Measurements from ENCODE around the gene PADI4.

DNA sequence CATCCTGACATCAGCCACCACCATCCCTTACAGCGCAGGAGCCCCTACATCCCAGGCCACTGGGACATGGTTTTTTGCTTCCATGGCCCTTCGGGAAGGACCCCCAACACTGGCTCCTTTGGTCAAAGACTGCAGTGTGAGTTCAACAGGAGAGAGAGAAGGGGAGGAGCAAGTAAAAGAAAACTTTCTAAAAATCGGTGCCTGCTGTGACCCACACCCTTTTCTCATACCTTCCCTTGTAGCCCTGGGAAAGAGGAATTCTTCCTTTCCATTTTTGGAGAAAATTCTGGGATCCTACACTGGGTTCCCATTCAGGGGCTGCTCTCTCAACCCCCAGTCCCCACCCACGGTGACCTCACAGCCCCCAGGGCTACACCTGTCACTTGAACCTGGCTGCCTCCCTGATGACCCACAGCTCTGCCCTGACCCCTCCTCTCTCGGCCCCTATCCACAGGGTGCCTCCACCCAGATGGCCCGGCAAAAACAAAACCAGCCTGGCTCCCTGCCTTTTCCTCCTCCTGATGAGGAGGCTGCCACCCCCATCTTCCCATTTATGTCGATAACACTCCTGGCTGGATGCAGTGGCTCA, 7.6 kb downstream of the PADI4 start:
- TF ChIP-seq, protein P1, sequence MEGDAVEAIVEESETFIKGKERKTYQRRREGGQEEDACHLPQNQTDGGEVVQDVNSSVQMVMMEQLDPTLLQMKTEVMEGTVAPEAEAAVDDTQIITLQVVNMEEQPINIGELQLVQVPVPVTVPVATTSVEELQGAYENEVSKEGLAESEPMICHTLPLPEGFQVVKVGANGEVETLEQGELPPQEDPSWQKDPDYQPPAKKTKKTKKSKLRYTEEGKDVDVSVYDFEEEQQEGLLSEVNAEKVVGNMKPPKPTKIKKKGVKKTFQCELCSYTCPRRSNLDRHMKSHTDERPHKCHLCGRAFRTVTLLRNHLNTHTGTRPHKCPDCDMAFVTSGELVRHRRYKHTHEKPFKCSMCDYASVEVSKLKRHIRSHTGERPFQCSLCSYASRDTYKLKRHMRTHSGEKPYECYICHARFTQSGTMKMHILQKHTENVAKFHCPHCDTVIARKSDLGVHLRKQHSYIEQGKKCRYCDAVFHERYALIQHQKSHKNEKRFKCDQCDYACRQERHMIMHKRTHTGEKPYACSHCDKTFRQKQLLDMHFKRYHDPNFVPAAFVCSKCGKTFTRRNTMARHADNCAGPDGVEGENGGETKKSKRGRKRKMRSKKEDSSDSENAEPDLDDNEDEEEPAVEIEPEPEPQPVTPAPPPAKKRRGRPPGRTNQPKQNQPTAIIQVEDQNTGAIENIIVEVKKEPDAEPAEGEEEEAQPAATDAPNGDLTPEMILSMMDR (conservative IDR thresholded peaks at IDR 0.05 in 1 of 2, IDR thresholded peaks at IDR 0.05 in 1 of 2; ENCODE audit: extremely low read depth in 1 of 2, insufficient read depth in 1 of 2, low read depth in 1 of 2, low read length in 2 of 2): no peak
- TF ChIP-seq EZH2 (IDR thresholded peaks at IDR 0.05; ENCODE audit: borderline replicate concordance, low read length): no peak

All from mammary epithelial cell (primary cell).